ENCODE data around the gene CLEC4G. TPM values are rescaled to one million over a fixed set of nuclear protein-coding genes. Genes with fewer than 3 reads are reported as not detected.
"Not testable (repeated sequence)": the region's sequence is repeated elsewhere in the genome, so short reads cannot be mapped to it uniquely, and the experiment has no call there.

CLEC4G gene
- total RNA-seq, 1 donor: not detected

- peak; percentile 38 for DNase-seq (ENCODE audit: low read depth)
- H3K4me3 ChIP-seq (ENCODE audit: low read depth, low read length): no peak overlapping the region
- no peak for TF ChIP-seq CTCF (IDR thresholded peaks at IDR 0.05; ENCODE audit: insufficient read depth, low read depth, low read length)
These were observed 40.9 kb upstream of the CLEC4G start for GRCh38 chr19:7772752-7773291.

DNA sequence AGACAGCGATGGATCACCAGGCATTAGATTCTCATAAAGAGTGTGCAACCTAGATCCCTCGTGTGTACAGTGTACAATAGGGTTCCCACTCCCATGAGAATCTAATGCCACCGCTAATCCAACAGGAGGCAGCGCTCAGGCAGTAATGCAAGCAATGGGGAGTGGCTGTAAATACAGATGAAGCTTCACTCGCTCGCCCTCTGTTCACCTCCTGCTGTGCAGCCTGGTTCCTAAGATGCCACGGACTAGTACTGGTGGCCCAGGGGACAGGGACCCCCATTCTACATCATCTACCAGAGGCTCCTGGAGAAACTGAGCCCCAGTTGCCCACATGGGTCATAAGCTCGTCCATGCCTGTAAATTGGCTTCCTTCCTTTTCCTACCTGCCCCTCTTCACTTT, 39.2 kb upstream of the CLEC4G start:
- DNase-seq (ENCODE audit: low read depth): no peak
- TF ChIP-seq CTCF (IDR thresholded peaks at IDR 0.05; ENCODE audit: insufficient read depth, low read depth, low read length): no peak
- no peak overlapping the region for H3K4me3 ChIP-seq (ENCODE audit: low read depth, low read length)

- TF ChIP-seq CTCF (IDR thresholded peaks at IDR 0.05; ENCODE audit: insufficient read depth, low read depth, low read length): no peak
- DNase-seq (ENCODE audit: low read depth): no peak
- no peak overlapping the region for H3K4me3 ChIP-seq (ENCODE audit: low read depth, low read length)
These were observed 37.3 kb upstream of the CLEC4G start for GRCh38 chr19:7769171-7769570.

- H3K4me3 ChIP-seq (ENCODE audit: low read depth, low read length): no peak overlapping the region
- no peak for TF ChIP-seq CTCF (IDR thresholded peaks at IDR 0.05; ENCODE audit: insufficient read depth, low read depth, low read length)
- DNase-seq (ENCODE audit: low read depth): no peak
These were observed 35.6 kb upstream of the CLEC4G start for GRCh38 chr19:7767487-7767886.

DNA sequence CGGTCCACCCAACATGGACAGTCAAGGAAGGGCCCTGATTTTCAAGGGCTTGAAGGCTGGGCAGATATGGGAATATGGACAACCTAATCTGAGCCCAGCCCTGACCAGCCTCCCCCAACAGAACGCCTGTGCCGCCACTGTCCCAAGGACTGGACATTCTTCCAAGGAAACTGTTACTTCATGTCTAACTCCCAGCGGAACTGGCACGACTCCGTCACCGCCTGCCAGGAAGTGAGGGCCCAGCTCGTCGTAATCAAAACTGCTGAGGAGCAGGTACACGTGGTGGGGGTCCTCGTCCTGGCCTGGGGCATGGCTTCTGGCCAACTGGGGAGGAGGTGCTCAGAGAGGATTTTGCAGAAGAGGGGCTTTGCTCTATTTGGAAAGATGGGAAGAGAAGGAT, 34.6 kb upstream of the CLEC4G start:
- DNase-seq (ENCODE audit: low read depth): no peak
- H3K4me3 ChIP-seq (ENCODE audit: low read depth, low read length): no peak overlapping the region
- TF ChIP-seq CTCF (IDR thresholded peaks at IDR 0.05; ENCODE audit: insufficient read depth, low read depth, low read length): no peak

- not testable (repeated sequence) for H3K4me3 ChIP-seq (ENCODE audit: low read depth, low read length); DNase-seq (ENCODE audit: low read depth)
These were observed 33.1 kb upstream of the CLEC4G start for GRCh38 chr19:7765043-7765442.

GRCh38 chr19:7764157-7764556, 32.2 kb upstream of the CLEC4G start:
- DNase-seq (ENCODE audit: low read depth); H3K4me3 ChIP-seq (ENCODE audit: low read depth, low read length): not testable (repeated sequence)

- H3K4me3 ChIP-seq (ENCODE audit: low read depth, low read length): no peak overlapping the region
- no peak for TF ChIP-seq CTCF (IDR thresholded peaks at IDR 0.05; ENCODE audit: insufficient read depth, low read depth, low read length)
- DNase-seq (ENCODE audit: low read depth): no peak
These were observed 31.8 kb upstream of the CLEC4G start for GRCh38 chr19:7763696-7764095.
